Heart left ventricle (tissue), 16 donors: ENCODE data around the gene SLC25A15. TPM values are rescaled to one million over a fixed set of nuclear protein-coding genes. Genes with fewer than 3 reads are reported as not detected.
A peak's percentile ranks its signal among the peaks of the same experiment; 100 is the strongest.
"Not testable (repeated sequence)": the region's sequence is repeated elsewhere in the genome, so short reads cannot be mapped to it uniquely, and the experiment has no call there.

Source experiments
- ATAC-seq, 4 donors: fragments of 200-7000 bp; cut with Tn5 transposase; one replicate each; pipeline ENCODE4 v1.9.1; 2020 to 2022; ENCODE audit warnings: moderate library complexity in 4 of 4, mild to moderate bottlenecking in 3 of 4, moderate number of reproducible peaks in 1 of 4
- DNase-seq, 5 donors: peaks; one replicate each; pipeline ENCODE4 v3.0.0-alpha.2; 2020
- H3K27ac ChIP-seq, 12 donors: fragments of 200-600 bp; sonication (generic) in 4 of 12; one replicate each; pipeline versions ENCODE4 v1.5.0 to v1.8.0; 2016 to 2022; ENCODE audit warnings: mild to moderate bottlenecking in 2 of 12
- H3K27me3 ChIP-seq, 9 donors: fragments of 200-600 bp; sonication (generic) in 2 of 9; one replicate each; pipeline versions ENCODE4 v1.5.1 to v1.8.0; 2016 to 2022; ENCODE audit warnings: mild to moderate bottlenecking in 3 of 9
- H3K36me3 ChIP-seq, 9 donors: fragments of 200-600 bp; sonication (generic) in 2 of 9; one replicate each; pipeline versions ENCODE4 v1.5.0 to v1.8.0; 2018 to 2022; ENCODE audit warnings: mild to moderate bottlenecking in 2 of 9
- H3K4me1 ChIP-seq, 12 donors: fragments of 200-600 bp; sonication (generic) in 4 of 12; one replicate each; pipeline versions ENCODE4 v1.5.0 to v1.8.0; 2016 to 2022; ENCODE audit warnings: mild to moderate bottlenecking in 3 of 12
- H3K4me3 ChIP-seq, 12 donors: fragments of 200-600 bp; sonication (generic) in 4 of 12; one replicate each; pipeline versions ENCODE4 v1.5.0 to v1.8.0; 2017 to 2022; ENCODE audit warnings: mild to moderate bottlenecking in 9 of 12, moderate library complexity in 4 of 12
- H3K9me3 ChIP-seq, 12 donors: fragments of 200-600 bp; sonication (generic) in 4 of 12; one replicate each; pipeline versions ENCODE4 v1.5.0 to v1.8.0; 2016 to 2022; ENCODE audit warnings: mild to moderate bottlenecking in 1 of 12
- CTCF ChIP-seq, 12 donors: fragments of 200-600 bp; sonication (generic) in 4 of 12; IDR thresholded peaks; one replicate each; pipeline versions ENCODE4 v1.5.0 to v1.8.0; 2018 to 2022; ENCODE audit warnings: antibody characterized with exemption in 12 of 12, mild to moderate bottlenecking in 5 of 12
- POLR2A ChIP-seq, 2 donors: fragments of 450-650 bp; IDR thresholded peaks; one replicate each; pipeline ENCODE4 v1.6.1; 2017; ENCODE audit warnings: antibody characterized with exemption in 2 of 2, mild to moderate bottlenecking in 2 of 2, moderate library complexity in 2 of 2
- WGBS, 4 donors: extraction: QIAGEN DNeasy Blood & Tissue Kit in 2 of 4; methylation state at CpG; one replicate each; pipeline versions ENCODE4 v1.1.5 to v1.1.7; 2013 to 2018; 5-methylcytosine and 5-hydroxymethylcytosine counted together
- intact Hi-C, 10 donors: fragments of 100-400 bp; cut with DNase I; formaldehyde crosslinking; loops; one replicate each; pipeline versions ENCODE4 v1.11.1 to v1.14.2; 2022
- polyA plus RNA-seq, 2 donors: library from polyadenylated mRNA; stranded (reverse); fragments of 200-250 nt; gene quantifications; one replicate each; pipeline ENCODE4 v1.2.3, GENCODE V29; 2013
- total RNA-seq, 9 donors: library from RNA; depleted of rRNA in 2 of 9; stranded (reverse); fragments of >200 nt in 2 of 9; fragmentation: NEBNext Ultra II Directional in 3 of 9; extraction: Animal tissue kit (Norgen Biotek cat#: 25700) in 3 of 9; gene quantifications; one replicate each; pipeline versions ENCODE4 v1.1.0 to v1.2.4, GENCODE V29; 2016 to 2023
- donor health status: ischemic (EF 13 %, LVEDD 7.1; RV severe dilation, severe dysfunction).
- donor health status: healthy with polysubstance abuse.
- donor health status: DM: no; HTN: yes; CAD: no.
- donor health status: DM: no; HTN: no; CAD: no.
- donor health status: ischemic (EF 25% LVEDD 6.9; RV normal size, moderate dysfunction).
- donor health status: ischemic (EF 25% LVEDD 5.7; RV mildly dilated, moderate dysfunction).
- donor health status: healthy.
- donor health status: DM: yes; HTN: yes; CAD: no.
- donor health status: ischemic (EF 35%, LVEDD 5.7; RV mildly dilated, moderate dysfunction).
- donor health status: nonischemic (EF 11% LVEDD 7.7; RV severe dilation, severe dysfunction).
- donor health status: DM: yes; HTN: yes; CAD: no.
- donor health status: PGD.
- donor health status: ischemic (EF 29% LVEDD 5.4; RV normal size, mild dysfunction).
- donor health status: nonischemic (EF 23%, LVEDD 6.1; RV moderate dilation, normal function).

SLC25A15 gene
- total and polyA plus RNA-seq, 11 donors: 0.84 to 10.4 (median 5.1) TPM

DNA sequence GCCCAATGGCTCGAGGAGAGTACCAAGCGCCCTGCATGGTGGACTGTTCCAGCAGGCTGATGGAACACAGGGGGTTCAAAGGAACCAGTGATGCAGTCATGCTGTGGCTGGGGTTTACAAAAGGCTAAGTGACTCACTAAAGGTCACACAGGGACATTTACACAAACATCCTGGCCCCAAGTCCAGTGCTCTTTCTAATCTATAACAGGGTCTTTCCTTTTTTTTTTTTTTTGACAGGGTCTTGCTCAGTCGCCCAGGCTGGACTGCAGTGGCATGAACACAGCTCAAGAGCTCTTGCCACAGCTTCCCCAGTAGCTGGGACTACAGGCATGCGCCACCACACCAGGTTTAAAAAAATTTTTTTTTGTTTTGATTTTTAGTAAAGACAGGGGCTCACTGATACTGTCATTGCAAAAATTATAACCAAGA, 2.8 kb upstream of the SLC25A15 start:
- intact Hi-C loops: loop anchor here in 4 of 10 donors (5.0 to 10.0 kb wide), 3 partner anchors 276 to 1752 kb away; partner anchors contain the start of genes WBP4 (in 3 of the 4), NHLRC3 (in 2 of the 4) and PROSER1 (in 2 of the 4)
- peaks cover 0 to 18% (median 8%) of the 10 kb centered on the region in 12 donors for H3K4me1 ChIP-seq
- H3K4me3 ChIP-seq: no peak overlapping the region
- no peak for DNase-seq
- no peak overlapping the region for H3K27ac ChIP-seq
- no peaks in the 10 kb centered on the region for H3K9me3 ChIP-seq
- no peaks in the 10 kb centered on the region for H3K36me3 ChIP-seq
- ATAC-seq: no peak
- 85 to 91% (median 89%) methylated on average over 4 of the region's 4 CpGs for WGBS, 4 donors
- TF ChIP-seq CTCF (IDR thresholded peaks at IDR 0.05): no peak
- no peak for TF ChIP-seq POLR2A (IDR thresholded peaks at IDR 0.05)
- no peaks in the 10 kb centered on the region for H3K27me3 ChIP-seq

DNA sequence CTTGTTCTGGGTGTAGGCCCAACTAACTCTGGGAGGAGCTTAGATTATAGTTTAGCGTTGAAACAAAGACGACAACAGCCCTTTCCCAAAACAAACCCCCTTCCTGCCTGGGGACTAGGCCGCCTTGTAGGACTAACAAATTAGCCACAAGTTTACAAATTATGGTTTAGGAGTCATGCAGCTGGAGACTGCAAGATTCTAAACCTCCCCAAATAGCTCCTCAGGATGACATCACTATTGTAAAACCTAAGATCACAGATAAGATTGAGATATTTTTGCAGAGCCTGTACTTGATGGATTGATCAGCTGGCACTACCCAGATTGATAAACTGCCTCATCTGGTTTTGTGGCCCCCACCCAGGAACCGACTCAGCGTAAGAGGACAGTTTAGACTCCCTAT, 2.3 kb upstream of the SLC25A15 start:
- DNase-seq (no peak), ATAC-seq (no peak)
- Histone ChIP-seq H3K27me3 (no peaks in the 10 kb centered on the region), H3K36me3 (no peaks in the 10 kb centered on the region), H3K4me1 (peaks cover 0 to 15% (median 8%) of the 10 kb centered on the region in 12 donors), H3K27ac (no peak overlapping the region), H3K4me3 (no peak overlapping the region), H3K9me3 (no peaks in the 10 kb centered on the region)
- intact Hi-C loops: loop anchor here in 4 of 10 donors (5.0 to 10.0 kb wide), 3 partner anchors 275 to 1752 kb away; partner anchors contain the start of genes WBP4 (in 3 of the 4), NHLRC3 (in 2 of the 4) and PROSER1 (in 2 of the 4)
- TF ChIP-seq POLR2A (IDR thresholded peaks at IDR 0.05): no peak
- WGBS, 4 donors: 67 to 74% (median 69%) methylated on average over 5 of the region's 5 CpGs

DNA sequence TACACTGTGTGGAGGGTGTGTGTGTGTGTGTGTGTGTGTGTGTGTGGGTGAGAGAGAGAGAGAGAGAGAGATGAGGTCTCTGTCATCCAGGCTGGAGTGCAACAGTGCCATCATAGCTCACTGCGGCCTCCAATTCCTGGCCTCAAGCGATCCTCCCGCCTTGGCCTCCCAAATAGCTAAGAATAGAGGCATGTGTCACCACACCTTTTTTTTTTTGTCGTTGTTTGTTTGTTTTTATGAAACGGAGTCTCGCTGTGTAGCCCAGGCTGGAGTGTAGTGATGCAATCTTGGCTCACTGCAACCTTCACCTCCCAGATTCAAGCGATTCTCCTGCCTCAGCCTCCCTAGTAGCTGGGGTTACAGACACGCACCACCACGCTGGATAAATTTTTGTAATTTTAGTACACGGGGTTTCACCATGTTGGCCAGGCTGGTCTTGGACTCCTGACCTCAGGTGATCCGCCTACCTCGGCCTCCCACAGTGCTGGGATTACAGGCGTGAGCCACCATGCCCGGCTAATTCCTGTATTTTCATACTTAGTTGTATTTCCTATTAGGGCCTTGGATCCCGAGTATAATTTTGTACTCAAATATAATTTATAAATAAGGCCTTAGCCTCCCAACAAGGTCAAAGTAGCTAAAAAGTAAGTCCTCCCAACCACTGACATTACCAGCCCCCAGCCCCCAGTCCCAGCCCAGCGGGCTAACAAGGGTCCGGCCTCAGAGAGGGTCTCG, 704 bp upstream of the SLC25A15 start:
- not testable (repeated sequence) for H3K9me3 ChIP-seq, H3K36me3 ChIP-seq, H3K27me3 ChIP-seq, DNase-seq
- ATAC-seq: peak in 1 of 4 donors; percentile 2
- Histone ChIP-seq H3K4me3 (peak overlapping the region; percentile 54 to 95 (median 68)), H3K4me1 (peaks cover 0 to 15% (median 8%) of the 10 kb centered on the region in 12 donors), H3K27ac (peak overlapping the region in 11 of 12 donors; percentile 65 to 89 (median 81))
- intact Hi-C loops: loop anchor here in 4 of 10 donors (5.0 to 10.0 kb wide), 3 partner anchors 274 to 1754 kb away; partner anchors contain the start of genes WBP4 (in 3 of the 4), NHLRC3 (in 2 of the 4) and PROSER1 (in 2 of the 4)
- 66 to 69% (median 68%) methylated on average over 18 of the region's 18 CpGs for WGBS, 4 donors

DNA sequence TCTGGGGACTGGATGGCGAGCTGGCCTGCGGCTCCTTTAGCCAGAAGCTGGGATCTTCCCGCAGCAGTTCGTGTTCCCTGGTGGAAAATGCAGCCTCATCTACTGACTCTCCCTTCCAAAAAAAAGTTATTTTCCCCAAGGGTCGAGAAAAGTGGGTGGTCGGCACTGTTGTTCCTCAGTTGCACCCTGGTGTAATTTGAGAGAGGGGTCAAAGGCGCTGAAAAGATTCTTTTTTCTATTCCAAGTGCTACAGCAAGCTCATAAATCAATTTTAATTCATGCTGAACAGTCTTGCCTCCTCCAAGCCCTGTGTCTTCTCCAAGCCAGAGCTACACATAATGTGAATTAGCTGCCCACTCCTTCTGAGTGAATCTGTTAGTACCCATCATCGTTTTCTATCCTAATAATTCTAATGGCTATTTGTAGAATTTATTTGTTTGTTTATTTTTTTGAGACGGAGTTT, 774 bp downstream of the SLC25A15 start:
- DNase-seq (no peak), ATAC-seq (no peak)
- peak overlapping the region in 11 of 12 donors; percentile 65 to 89 (median 81) for H3K27ac ChIP-seq
- peaks cover 0 to 15% (median 8%) of the 10 kb centered on the region in 12 donors for H3K4me1 ChIP-seq
- H3K36me3 ChIP-seq: peaks cover 0 to 11% (median 3%) of the 10 kb centered on the region in 9 donors
- no peak for TF ChIP-seq POLR2A (IDR thresholded peaks at IDR 0.05)
- no peak for TF ChIP-seq CTCF (IDR thresholded peaks at IDR 0.05)
- H3K9me3 ChIP-seq: no peaks in the 10 kb centered on the region
- peak overlapping the region; percentile 54 to 95 (median 68) for H3K4me3 ChIP-seq
- intact Hi-C loops: no loop called here
- H3K27me3 ChIP-seq: no peaks in the 10 kb centered on the region
- 32 to 40% (median 34%) methylated on average over 9 of the region's 9 CpGs for WGBS, 4 donors
